Neural progenitor cell (in vitro differentiated cells): ENCODE results near the gene PLCG1. TPM values are rescaled to one million over a fixed set of nuclear protein-coding genes. Genes with fewer than 3 reads are reported as not detected.

Experiments
- DNase-seq: peaks from one replicate; pipeline ENCODE4 v3.0.0-alpha.2; 2016; ENCODE audit warnings: low spot score
- H2AFZ ChIP-seq: fragments of 200-600 bp; sonication (generic); replicated peaks from 2 replicates; pipeline ENCODE4 v1.6.1; 2016; ENCODE audit warnings: antibody characterized with exemption
- H3F3A ChIP-seq: fragments of 200-600 bp; sonication (generic); 2 replicates; pipeline ENCODE4 v1.6.1; 2016; ENCODE audit warnings: antibody characterized with exemption, low read depth
- H3K27ac ChIP-seq: fragments of 200-600 bp; sonication (generic); 2 replicates; pipeline ENCODE4 v1.5.1; 2016; ENCODE audit warnings: mild to moderate bottlenecking
- H3K27me3 ChIP-seq: fragments of 200-600 bp; sonication (generic); 2 replicates; pipeline ENCODE4 v1.6.1; 2016; ENCODE audit warnings: mild to moderate bottlenecking, moderate library complexity
- H3K36me3 ChIP-seq: fragments of 200-600 bp; sonication (generic); 2 replicates; pipeline ENCODE4 v1.5.1; 2016
- H3K4me1 ChIP-seq: fragments of 200-600 bp; sonication (generic); 2 replicates; pipeline ENCODE4 v1.6.1; 2016; ENCODE audit warnings: mixed run types
- H3K4me2 ChIP-seq: fragments of 200-600 bp; sonication (generic); 2 replicates; pipeline ENCODE4 v1.6.1; 2016
- H3K4me3 ChIP-seq: fragments of 200-600 bp; sonication (generic); 2 replicates; pipeline ENCODE4 v1.5.1; 2016
- H3K79me2 ChIP-seq: fragments of 200-600 bp; sonication (generic); 2 replicates; pipeline ENCODE4 v1.6.1; 2016; ENCODE audit warnings: low read depth
- H3K9ac ChIP-seq: fragments of 200-600 bp; sonication (generic); 2 replicates; pipeline ENCODE4 v1.6.1; 2016
- H3K9me3 ChIP-seq: fragments of 200-600 bp; sonication (generic); 2 replicates; pipeline ENCODE4 v1.5.1; 2016; ENCODE audit warnings: low read depth
- H4K20me1 ChIP-seq: fragments of 200-600 bp; sonication (generic); 2 replicates; pipeline ENCODE4 v1.6.1; 2016; ENCODE audit warnings: low read depth
- H3K27ac Mint-ChIP-seq: 3 replicates; pipeline ENCODE4 v1.8.0; 2021; ENCODE audit warnings: mixed read lengths
- H3K27me3 Mint-ChIP-seq: 2 replicates; pipeline ENCODE4 v1.8.0; 2022; ENCODE audit warnings: low read depth, mild to moderate bottlenecking, inconsistent platforms, moderate library complexity, mixed read lengths; ENCODE audit not compliant: insufficient read depth
- H3K36me3 Mint-ChIP-seq: 3 replicates; pipeline ENCODE4 v1.8.0; 2021; ENCODE audit warnings: mixed read lengths
- H3K4me1 Mint-ChIP-seq: 3 replicates; pipeline ENCODE4 v1.8.0; 2021; ENCODE audit warnings: mixed read lengths
- H3K4me3 Mint-ChIP-seq: 3 replicates; pipeline ENCODE4 v1.8.0; 2021; ENCODE audit warnings: mild to moderate bottlenecking, moderate library complexity, mixed read lengths
- H3K9me3 Mint-ChIP-seq: 3 replicates; pipeline ENCODE4 v1.8.0; 2020; ENCODE audit warnings: mixed read lengths
- CTCF ChIP-seq: fragments of 200-600 bp; sonication (generic); IDR thresholded peaks from 2 replicates; pipeline ENCODE4 v1.5.1; 2017; ENCODE audit warnings: antibody characterized with exemption, mild to moderate bottlenecking
- EZH2 ChIP-seq: fragments of 200-600 bp; sonication (generic); IDR thresholded peaks from 2 replicates; pipeline ENCODE4 v1.6.1; 2017; ENCODE audit warnings: antibody characterized with exemption, mild to moderate bottlenecking, moderate library complexity
- EZH2phosphoT487 ChIP-seq: fragments of 200-600 bp; sonication (generic); IDR thresholded peaks from 2 replicates; pipeline ENCODE4 v1.6.1; 2017; ENCODE audit warnings: antibody characterized with exemption
- total RNA-seq: library from RNA; depleted of rRNA; stranded (reverse); fragments of >200 nt; gene quantifications from 2 replicates; pipeline ENCODE4 v1.2.3, GENCODE V29; 2015; ENCODE audit warnings: low replicate concordance

Gene PLCG1
- total RNA-seq, 1 donor from 2014 or later: 146 TPM

- no peaks in the 10 kb centered on the region for H3K79me2 ChIP-seq
- no peak overlapping the region for H3K27ac ChIP-seq
- H3K4me1 ChIP-seq: peaks cover 22% of the 10 kb centered on the region
- peaks cover 27% of the 10 kb centered on the region for H3F3A ChIP-seq
- H3K9me3 Mint-ChIP-seq: peaks cover 2% of the 10 kb centered on the region
- no peaks in the 10 kb centered on the region for H3K9me3 ChIP-seq
- no peak for DNase-seq
- no peak overlapping the region for H3K9ac ChIP-seq
- H4K20me1 ChIP-seq: peaks cover 5% of the 10 kb centered on the region
- H3K27me3 Mint-ChIP-seq: peaks cover 2% of the 10 kb centered on the region
- H3K4me3 ChIP-seq: no peak overlapping the region
- no peaks in the 10 kb centered on the region for H3K27me3 ChIP-seq
- TF ChIP-seq EZH2phosphoT487 (no peak), CTCF (no peak), EZH2 (no peak)
- H2AFZ ChIP-seq: no peak overlapping the region
- no peak overlapping the region for H3K4me2 ChIP-seq
- H3K27ac Mint-ChIP-seq: no peak overlapping the region
- no peaks in the 10 kb centered on the region for H3K36me3 ChIP-seq
- peaks cover 19% of the 10 kb centered on the region for H3K4me1 Mint-ChIP-seq
- peaks cover 29% of the 10 kb centered on the region for H3K36me3 Mint-ChIP-seq
- H3K4me3 Mint-ChIP-seq: no peak overlapping the region
Observed at GRCh38 chr20:41179961-41180360, 42.6 kb downstream of the PLCG1 start.

- H3F3A ChIP-seq: peaks cover 21% of the 10 kb centered on the region
- DNase-seq: no peak
- TF ChIP-seq CTCF (no peak), EZH2 (no peak), EZH2phosphoT487 (no peak)
- no peak overlapping the region for H2AFZ ChIP-seq
- no peak overlapping the region for H3K4me3 Mint-ChIP-seq
- H3K27ac Mint-ChIP-seq: no peak overlapping the region
- no peaks in the 10 kb centered on the region for H3K27me3 ChIP-seq
- H3K4me1 Mint-ChIP-seq: peaks cover 19% of the 10 kb centered on the region
- H3K4me2 ChIP-seq: no peak overlapping the region
- H3K9ac ChIP-seq: no peak overlapping the region
- no peaks in the 10 kb centered on the region for H3K36me3 ChIP-seq
- H3K27ac ChIP-seq: no peak overlapping the region
- peaks cover 27% of the 10 kb centered on the region for H3K36me3 Mint-ChIP-seq
- no peaks in the 10 kb centered on the region for H3K9me3 ChIP-seq
- peaks cover 2% of the 10 kb centered on the region for H3K27me3 Mint-ChIP-seq
- H4K20me1 ChIP-seq: no peaks in the 10 kb centered on the region
- peaks cover 2% of the 10 kb centered on the region for H3K9me3 Mint-ChIP-seq
- peaks cover 15% of the 10 kb centered on the region for H3K4me1 ChIP-seq
- H3K4me3 ChIP-seq: no peak overlapping the region
- no peaks in the 10 kb centered on the region for H3K79me2 ChIP-seq
Observed at GRCh38 chr20:41180599-41181333, 43.4 kb downstream of the PLCG1 start.

DNA sequence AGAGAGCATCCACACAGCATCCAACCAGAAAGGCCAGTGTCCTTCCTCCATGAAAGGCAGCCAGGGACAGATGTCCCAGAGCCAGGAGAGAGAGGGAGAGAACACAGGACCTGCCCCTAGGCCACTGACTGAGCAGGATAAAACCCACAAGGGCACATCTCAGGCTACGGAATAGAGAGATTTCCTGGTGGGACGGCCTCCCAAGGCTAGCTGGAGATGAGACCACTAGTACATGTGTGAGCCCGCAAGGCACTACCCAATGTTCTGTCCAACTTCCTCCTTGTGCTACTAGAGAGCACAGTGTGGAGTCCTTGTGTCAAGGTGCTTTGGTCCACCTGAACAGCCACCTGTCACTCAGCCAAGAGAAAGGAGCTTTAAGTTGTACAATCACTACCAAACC lies 44.2 kb downstream of the PLCG1 start:
- Histone ChIP-seq H3F3A (peaks cover 21% of the 10 kb centered on the region), H3K9me3 (no peaks in the 10 kb centered on the region), H3K9ac (no peak overlapping the region), H3K27me3 (no peaks in the 10 kb centered on the region), H3K79me2 (no peaks in the 10 kb centered on the region), H3K36me3 (no peaks in the 10 kb centered on the region), H3K4me1 (peaks cover 15% of the 10 kb centered on the region), H3K4me2 (no peak overlapping the region), H3K27ac (no peak overlapping the region), H2AFZ (no peak overlapping the region), H4K20me1 (no peaks in the 10 kb centered on the region), H3K4me3 (no peak overlapping the region)
- H3K27ac Mint-ChIP-seq: no peak overlapping the region
- peaks cover 20% of the 10 kb centered on the region for H3K36me3 Mint-ChIP-seq
- H3K27me3 Mint-ChIP-seq: peaks cover 2% of the 10 kb centered on the region
- DNase-seq: no peak
- no peak overlapping the region for H3K4me3 Mint-ChIP-seq
- peaks cover 19% of the 10 kb centered on the region for H3K4me1 Mint-ChIP-seq
- peaks cover 2% of the 10 kb centered on the region for H3K9me3 Mint-ChIP-seq
- TF ChIP-seq EZH2phosphoT487 (no peak), CTCF (no peak), EZH2 (no peak)
